ENCODE results near the gene ASTN2.

Gene ASTN2

GRCh38 chr9:116706310-116707290 lies 708.3 kb downstream of the ASTN2 start:
- in situ Hi-C loops (cut with HindIII; ENCODE audit: low pct_ligation_motif_present, low sequenced_read_pairs): no loop called here
- no peak for DNase-seq
- Histone ChIP-seq H3K27ac (no peak overlapping the region), H3K36me3 (replicated peaks) (no peaks in the 10 kb centered on the region), H3K4me3 (ENCODE audit: low read depth, low read length) (no peak overlapping the region), H3K27me3 (replicated peaks) (no peaks in the 10 kb centered on the region)
- TF ChIP-seq CTCF (IDR thresholded peaks at IDR 0.05; ENCODE audit: low read depth, low read length, missing control alignments): no peak

- no peaks in the 10 kb centered on the region for H3K36me3 ChIP-seq (replicated peaks)
- no peak overlapping the region for H3K4me3 ChIP-seq (ENCODE audit: low read depth, low read length)
- no peak for TF ChIP-seq CTCF (IDR thresholded peaks at IDR 0.05; ENCODE audit: low read depth, low read length, missing control alignments)
- H3K27me3 ChIP-seq (replicated peaks): no peaks in the 10 kb centered on the region
- H3K27ac ChIP-seq: no peak overlapping the region
- in situ Hi-C loops (cut with HindIII; ENCODE audit: low pct_ligation_motif_present, low sequenced_read_pairs): no loop called here
- DNase-seq: no peak
These were observed 709.3 kb downstream of the ASTN2 start for GRCh38 chr9:116705531-116705930.

GRCh38 chr9:116704470-116704869 lies 710.4 kb downstream of the ASTN2 start:
- Histone ChIP-seq H3K27ac (no peak overlapping the region), H3K27me3 (replicated peaks) (no peaks in the 10 kb centered on the region), H3K36me3 (replicated peaks) (peaks cover 10% of the 10 kb centered on the region), H3K4me3 (ENCODE audit: low read depth, low read length) (no peak overlapping the region)
- TF ChIP-seq CTCF (IDR thresholded peaks at IDR 0.05; ENCODE audit: low read depth, low read length, missing control alignments): no peak
- in situ Hi-C loops (cut with HindIII; ENCODE audit: low pct_ligation_motif_present, low sequenced_read_pairs): no loop called here
- DNase-seq: no peak

DNA sequence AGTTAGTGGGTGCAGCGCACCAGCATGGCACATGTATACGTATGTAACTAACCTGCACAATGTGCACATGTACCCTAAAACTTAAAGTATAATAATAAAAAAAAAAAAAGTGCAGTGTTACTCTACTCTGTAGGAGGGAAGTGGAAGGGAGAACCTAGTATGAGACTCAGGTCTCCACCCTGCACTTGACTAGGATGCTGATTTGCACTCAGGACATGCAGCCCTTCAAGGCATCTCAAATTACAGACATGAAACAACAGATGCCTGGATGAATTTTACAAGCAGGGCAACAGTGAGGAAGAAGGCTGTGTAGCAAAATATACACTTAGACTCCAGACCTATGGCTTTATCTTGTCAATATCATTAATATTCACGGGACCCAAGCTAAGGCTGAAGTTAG lies 711.2 kb downstream of the ASTN2 start:
- H3K27me3 ChIP-seq (replicated peaks): no peaks in the 10 kb centered on the region
- in situ Hi-C loops (cut with HindIII; ENCODE audit: low pct_ligation_motif_present, low sequenced_read_pairs): no loop called here
- no peak overlapping the region for H3K27ac ChIP-seq
- TF ChIP-seq CTCF (IDR thresholded peaks at IDR 0.05; ENCODE audit: low read depth, low read length, missing control alignments): no peak
- DNase-seq: no peak
- no peak overlapping the region for H3K4me3 ChIP-seq (ENCODE audit: low read depth, low read length)
- peaks cover 18% of the 10 kb centered on the region for H3K36me3 ChIP-seq (replicated peaks)

DNA sequence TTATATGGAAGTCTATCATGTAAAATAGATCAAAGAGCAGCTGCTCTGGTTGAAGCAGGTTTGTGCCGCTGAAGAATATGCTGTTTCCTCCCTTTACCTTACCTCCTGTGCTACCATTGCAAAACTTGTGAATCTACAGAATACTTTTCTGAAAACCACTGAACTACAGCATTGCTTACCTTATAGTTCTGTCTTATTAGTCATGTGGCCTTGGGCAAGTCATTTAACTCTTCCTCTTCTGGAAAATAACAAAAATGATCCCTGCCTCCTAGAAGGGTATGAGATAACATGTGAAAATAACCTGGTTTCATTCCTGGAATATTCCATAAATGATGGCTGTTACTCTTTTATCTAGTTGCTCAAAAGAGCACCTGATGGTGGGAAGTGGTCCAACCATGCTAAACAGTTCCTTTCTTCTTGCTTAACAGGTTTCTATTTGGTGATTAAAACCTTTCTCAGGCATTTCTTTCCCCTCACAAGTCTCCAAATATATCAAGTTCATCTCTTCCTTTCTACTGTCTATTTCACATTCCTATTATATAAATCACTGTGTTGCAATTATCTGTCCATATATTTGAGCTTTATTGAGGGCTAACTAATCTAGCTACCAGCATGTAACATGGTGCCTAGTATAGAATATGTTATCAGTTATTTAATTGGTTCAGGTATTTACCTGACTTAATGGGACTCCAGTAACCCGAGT lies 712.8 kb downstream of the ASTN2 start:
- no peak overlapping the region for H3K27ac ChIP-seq
- no peaks in the 10 kb centered on the region for H3K27me3 ChIP-seq (replicated peaks)
- no peak for DNase-seq
- peaks cover 29% of the 10 kb centered on the region for H3K36me3 ChIP-seq (replicated peaks)
- TF ChIP-seq CTCF (IDR thresholded peaks at IDR 0.05; ENCODE audit: low read depth, low read length, missing control alignments): no peak
- H3K4me3 ChIP-seq (ENCODE audit: low read depth, low read length): no peak overlapping the region
- in situ Hi-C loops (cut with HindIII; ENCODE audit: low pct_ligation_motif_present, low sequenced_read_pairs): no loop called here

Measured in brain microvascular endothelial cell (primary cell).